C4-2B (cell line): ENCODE measurements around the gene MRC2.

Source experiments
- ZFX ChIP-seq: fragments of 450-650 bp; IDR thresholded peaks from 2 replicates; pipeline ENCODE4 v1.6.1; 2017
- TF ChIP-seq, protein P1 (sequence below): fragments of 450-650 bp; conservative IDR thresholded peaks from 2 replicates; pipeline ENCODE4 v1.5.1; 2017; ENCODE audit warnings: mild to moderate bottlenecking

DNA sequence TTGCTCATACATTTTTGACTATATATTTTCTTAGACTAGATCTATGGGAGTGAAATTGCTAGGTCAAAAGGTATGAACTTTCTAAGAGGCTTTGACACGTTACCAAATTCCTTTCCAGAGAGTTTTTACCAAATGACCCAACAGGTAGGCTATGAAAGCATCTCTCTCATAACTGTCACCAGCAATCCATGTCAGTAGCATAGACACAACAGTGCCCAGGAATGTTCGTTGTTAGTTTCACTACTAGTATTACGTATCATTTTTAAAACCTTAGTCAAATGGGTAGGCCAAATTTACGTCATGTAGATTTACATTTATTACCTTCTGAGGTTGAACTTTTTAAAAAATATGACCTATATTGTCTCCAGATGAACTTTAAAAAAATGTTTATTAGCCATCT, 113.8 kb downstream of the MRC2 start:
- TF ChIP-seq, protein P1, sequence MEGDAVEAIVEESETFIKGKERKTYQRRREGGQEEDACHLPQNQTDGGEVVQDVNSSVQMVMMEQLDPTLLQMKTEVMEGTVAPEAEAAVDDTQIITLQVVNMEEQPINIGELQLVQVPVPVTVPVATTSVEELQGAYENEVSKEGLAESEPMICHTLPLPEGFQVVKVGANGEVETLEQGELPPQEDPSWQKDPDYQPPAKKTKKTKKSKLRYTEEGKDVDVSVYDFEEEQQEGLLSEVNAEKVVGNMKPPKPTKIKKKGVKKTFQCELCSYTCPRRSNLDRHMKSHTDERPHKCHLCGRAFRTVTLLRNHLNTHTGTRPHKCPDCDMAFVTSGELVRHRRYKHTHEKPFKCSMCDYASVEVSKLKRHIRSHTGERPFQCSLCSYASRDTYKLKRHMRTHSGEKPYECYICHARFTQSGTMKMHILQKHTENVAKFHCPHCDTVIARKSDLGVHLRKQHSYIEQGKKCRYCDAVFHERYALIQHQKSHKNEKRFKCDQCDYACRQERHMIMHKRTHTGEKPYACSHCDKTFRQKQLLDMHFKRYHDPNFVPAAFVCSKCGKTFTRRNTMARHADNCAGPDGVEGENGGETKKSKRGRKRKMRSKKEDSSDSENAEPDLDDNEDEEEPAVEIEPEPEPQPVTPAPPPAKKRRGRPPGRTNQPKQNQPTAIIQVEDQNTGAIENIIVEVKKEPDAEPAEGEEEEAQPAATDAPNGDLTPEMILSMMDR, result no peak
- TF ChIP-seq ZFX, result no peak
